Measurements from ENCODE around the gene UBAC2. TPM values are rescaled to one million over a fixed set of nuclear protein-coding genes. Genes with fewer than 3 reads are reported as not detected.

The UBAC2 gene
- total and polyA plus RNA-seq, 10 donors: 49.3 to 82.1 (median 66.2) TPM

DNA sequence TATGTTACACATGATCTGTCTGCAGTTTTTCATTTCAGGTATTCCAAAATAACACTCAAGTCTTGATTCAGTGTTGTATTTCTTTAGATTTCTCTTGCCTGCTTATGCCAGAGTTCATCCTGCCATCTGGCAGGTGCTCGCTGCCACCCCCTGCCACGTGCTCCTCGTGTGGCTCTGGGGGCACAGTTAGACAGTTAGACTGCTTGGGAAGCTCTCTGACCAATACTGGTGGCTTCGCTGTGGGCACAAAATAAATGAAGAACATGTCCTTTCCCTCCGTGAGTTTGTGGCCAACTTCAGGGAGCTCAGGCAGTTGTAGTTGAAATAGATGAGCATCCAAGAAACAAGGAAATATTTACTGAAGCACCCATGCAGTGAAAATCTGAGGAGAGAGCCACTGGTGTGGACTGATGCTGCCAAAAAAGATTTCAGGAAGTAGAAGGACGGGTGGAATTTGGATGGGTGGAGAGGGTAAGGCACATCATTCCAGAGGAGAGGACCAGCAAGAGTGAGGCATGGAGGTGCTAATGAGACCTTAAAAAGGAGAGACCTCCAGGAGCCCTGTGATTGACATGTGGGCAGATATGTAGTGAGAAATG, 144.1 kb downstream of the UBAC2 start:
- peaks cover 0 to 97% (median 54%) of the 10 kb centered on the region in 6 donors for H3K36me3 ChIP-seq

DNA sequence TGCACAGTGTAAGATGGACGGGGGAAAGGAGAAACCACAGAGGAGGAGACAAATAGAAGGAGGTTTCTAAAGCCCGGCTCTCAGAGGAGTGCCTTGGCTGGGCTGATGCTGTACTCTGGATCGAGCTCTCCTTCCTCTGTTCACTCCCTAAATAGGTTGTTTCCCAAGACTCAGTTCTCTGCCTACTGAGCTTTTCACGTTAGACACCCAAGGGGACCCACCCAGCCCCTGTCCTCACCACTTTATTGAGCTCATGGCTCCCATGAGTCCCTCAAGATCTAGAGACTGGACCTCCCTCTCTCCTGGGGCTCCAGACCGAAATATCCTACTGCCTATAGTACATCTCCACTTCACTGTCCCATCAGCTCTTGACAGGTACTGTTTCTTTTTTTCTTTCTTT, 144.7 kb downstream of the UBAC2 start:
- intact Hi-C loops (cut with DNase I; ENCODE audit: low total_unique reads): no loop called here
- DNase-seq: no peak
- TF ChIP-seq POLR2A (IDR thresholded peaks at IDR 0.05) (no peak), CTCF (IDR thresholded peaks at IDR 0.05 in 8 of 11, conservative IDR thresholded peaks at IDR 0.05 in 3 of 11) (no peak), POLR2AphosphoS5 (IDR thresholded peaks at IDR 0.05) (no peak)
- no peak overlapping the region for H3K4me3 ChIP-seq
- peaks cover 0 to 99% (median 52%) of the 10 kb centered on the region in 6 donors for H3K36me3 ChIP-seq
- H3K27me3 ChIP-seq (replicated peaks in 1 of 7): no peaks in the 10 kb centered on the region
- H3K4me1 ChIP-seq: peaks cover 0 to 59% (median 25%) of the 10 kb centered on the region in 6 donors
- no peaks in the 10 kb centered on the region for H3K9me3 ChIP-seq
- no peak overlapping the region for H3K27ac ChIP-seq
- 88 to 96% (median 92%) methylated on average over 5 of the region's 5 CpGs for WGBS, 5 donors

More for the DNA sequence above, 144.1 kb downstream of the UBAC2 start:
- Histone ChIP-seq H3K27ac (no peak overlapping the region), H3K4me3 (no peak overlapping the region), H3K9me3 (no peaks in the 10 kb centered on the region), H3K27me3 (replicated peaks in 1 of 7) (no peaks in the 10 kb centered on the region), H3K4me1 (peaks cover 0 to 63% (median 30%) of the 10 kb centered on the region in 6 donors)
- WGBS, 5 donors: 89 to 96% (median 95%) methylated on average over 6 of the region's 6 CpGs
- intact Hi-C loops (cut with DNase I; ENCODE audit: low total_unique reads): no loop called here
- no peak for TF ChIP-seq CTCF (IDR thresholded peaks at IDR 0.05 in 8 of 11, conservative IDR thresholded peaks at IDR 0.05 in 3 of 11)
- no peak for DNase-seq

DNA sequence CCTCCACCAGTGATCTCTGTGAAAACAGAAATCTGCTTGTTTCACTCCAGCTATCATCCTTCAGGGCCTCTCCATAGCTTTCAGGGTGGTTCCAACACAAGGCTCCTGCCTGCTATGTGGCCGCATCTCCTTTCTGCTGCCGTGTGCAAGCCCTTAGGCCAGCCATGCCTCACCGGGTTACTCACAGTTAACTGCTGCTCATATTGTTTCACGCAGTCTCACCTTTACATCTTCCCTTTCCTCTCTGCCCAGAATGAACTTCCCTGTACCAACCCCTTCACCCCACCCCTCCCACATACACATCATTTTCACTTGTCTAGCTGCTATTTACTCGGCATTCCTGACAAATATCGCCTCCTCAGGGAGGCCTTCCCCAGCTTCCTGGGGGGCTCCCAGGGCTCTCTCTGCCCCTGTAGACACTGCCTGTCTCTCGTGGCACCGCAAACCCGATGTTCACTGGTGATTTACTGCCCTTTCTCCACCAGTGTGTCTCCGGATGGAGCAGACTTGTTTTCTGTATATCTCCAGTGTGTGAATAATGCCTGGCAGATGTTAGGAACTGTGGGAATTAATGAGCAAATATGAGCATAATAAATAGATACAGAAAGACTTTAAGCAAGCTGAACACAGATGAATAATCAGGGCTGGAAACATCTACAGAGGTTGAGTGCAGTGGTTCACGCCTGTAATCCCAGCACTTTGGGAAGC, 145.8 kb downstream of the UBAC2 start:
- Histone ChIP-seq H3K4me1 (peaks cover 0 to 59% (median 21%) of the 10 kb centered on the region in 6 donors), H3K9me3 (no peaks in the 10 kb centered on the region), H3K4me3 (no peak overlapping the region), H3K36me3 (peaks cover 0 to 99% (median 44%) of the 10 kb centered on the region in 6 donors), H3K27ac (peak overlapping the region in 3 of 8 donors; percentile 7 to 27 (median 8)), H3K27me3 (replicated peaks in 1 of 7) (no peaks in the 10 kb centered on the region)
- DNase-seq: no peak
- intact Hi-C loops (cut with DNase I; ENCODE audit: low total_unique reads): no loop called here
- TF ChIP-seq CTCF (IDR thresholded peaks at IDR 0.05 in 8 of 11, conservative IDR thresholded peaks at IDR 0.05 in 3 of 11) (no peak), POLR2AphosphoS5 (IDR thresholded peaks at IDR 0.05) (no peak), POLR2A (IDR thresholded peaks at IDR 0.05) (no peak)
- WGBS, 5 donors: 89 to 92% (median 90%) methylated on average over 11 of the region's 11 CpGs

GRCh38 chr13:99347335-99347878, 146.8 kb downstream of the UBAC2 start:
- H3K4me3 ChIP-seq: no peak overlapping the region
- H3K36me3 ChIP-seq: peaks cover 0 to 99% (median 35%) of the 10 kb centered on the region in 6 donors
- peaks cover 0 to 59% (median 29%) of the 10 kb centered on the region in 6 donors for H3K4me1 ChIP-seq
- peak overlapping the region in 6 of 8 donors; percentile 8 to 46 (median 20) for H3K27ac ChIP-seq
- H3K9me3 ChIP-seq: no peaks in the 10 kb centered on the region
- H3K27me3 ChIP-seq (replicated peaks in 1 of 7): no peaks in the 10 kb centered on the region
- WGBS, 5 donors: 74 to 88% (median 81%) methylated on average over 6 of the region's 6 CpGs
- intact Hi-C loops (cut with DNase I; ENCODE audit: low total_unique reads): no loop called here
- no peak for TF ChIP-seq POLR2A (IDR thresholded peaks at IDR 0.05)
- no peak for TF ChIP-seq POLR2AphosphoS5 (IDR thresholded peaks at IDR 0.05)
- no peak for TF ChIP-seq CTCF (IDR thresholded peaks at IDR 0.05 in 8 of 11, conservative IDR thresholded peaks at IDR 0.05 in 3 of 11)
- DNase-seq: no peak

All from spleen (tissue), 11 donors.